GM19238 (cell line): ENCODE results near the gene PIGL.
"Not testable (repeated sequence)": the region's sequence is repeated elsewhere in the genome, so short reads cannot be mapped to it uniquely, and the experiment has no call there.

Experiments
- DNase-seq: peaks from one replicate; pipeline ENCODE4 v3.0.0; 2011; ENCODE audit warnings: low spot score; ENCODE audit not compliant: insufficient read length

PIGL gene

GRCh38 chr17:16273499-16273898, 56.5 kb downstream of the PIGL start:
- no peak for DNase-seq

- no peak for DNase-seq
These were observed 56.9 kb downstream of the PIGL start for GRCh38 chr17:16273929-16274339.

- DNase-seq: no peak
These were observed 58.0 kb downstream of the PIGL start for GRCh38 chr17:16275024-16275423.

GRCh38 chr17:16277163-16277562, 60.2 kb downstream of the PIGL start:
- no peak for DNase-seq

GRCh38 chr17:16281351-16281750, 64.3 kb downstream of the PIGL start:
- DNase-seq: no peak

GRCh38 chr17:16282522-16282921, 65.5 kb downstream of the PIGL start:
- no peak for DNase-seq

GRCh38 chr17:16283705-16284104, 66.7 kb downstream of the PIGL start:
- DNase-seq: no peak

GRCh38 chr17:16285646-16286008, 68.6 kb downstream of the PIGL start:
- no peak for DNase-seq

- DNase-seq: peak; percentile 74
These were observed 69.3 kb downstream of the PIGL start for GRCh38 chr17:16286009-16286946.

GRCh38 chr17:16286947-16287562, 70.0 kb downstream of the PIGL start:
- peak; percentile 64 for DNase-seq

GRCh38 chr17:16287563-16288027, 70.6 kb downstream of the PIGL start:
- no peak for DNase-seq

GRCh38 chr17:16288860-16289571, 72.0 kb downstream of the PIGL start:
- no peak for DNase-seq

GRCh38 chr17:16293931-16294330, 76.9 kb downstream of the PIGL start:
- no peak for DNase-seq

- DNase-seq: no peak
These were observed 77.5 kb downstream of the PIGL start for GRCh38 chr17:16294560-16294959.

GRCh38 chr17:16296072-16296471, 79.1 kb downstream of the PIGL start:
- not testable (repeated sequence) for DNase-seq

- DNase-seq: no peak
These were observed 80.5 kb downstream of the PIGL start for GRCh38 chr17:16297367-16298139.

- DNase-seq: no peak
These were observed 81.2 kb downstream of the PIGL start for GRCh38 chr17:16298140-16298662.

- no peak for DNase-seq
These were observed 83.5 kb downstream of the PIGL start for GRCh38 chr17:16300554-16300953.

GRCh38 chr17:16301963-16302855, 85.2 kb downstream of the PIGL start:
- DNase-seq: no peak

- no peak for DNase-seq
These were observed 85.8 kb downstream of the PIGL start for GRCh38 chr17:16302856-16303255.
